NCI-H1694 (cell line): ENCODE results near the gene CCDC191.

Experiments
- DNase-seq: peaks from one replicate; lab custom pipeline; 2025; lab: John Stamatoyannopoulos, UW

CCDC191 gene

GRCh38 chr3:114056130-114057010 lies at the start of gene CCDC191, which contains the start of gene QTRT2:
TSS of gene CCDC191 (minus strand) at chr3:114056526. CDS start at chr3:114056466, 60 bp downstream.
TSS of gene QTRT2 (plus strand) at chr3:114056737. CDS start at chr3:114065258, 8,521 bp downstream.
- peak; percentile 99 for DNase-seq

- DNase-seq = no peak
Observed at GRCh38 chr3:114104414-114104813, 48.1 kb upstream of the CCDC191 start.

GRCh38 chr3:114103858-114104257 lies 47.5 kb upstream of the CCDC191 start:
- DNase-seq = no peak

- DNase-seq = no peak
Observed at GRCh38 chr3:114103181-114103580, 46.9 kb upstream of the CCDC191 start.

- DNase-seq = no peak
Observed at GRCh38 chr3:114101101-114101500, 44.8 kb upstream of the CCDC191 start.

GRCh38 chr3:114095796-114096195 lies 39.5 kb upstream of the CCDC191 start:
- DNase-seq = no peak

GRCh38 chr3:114093596-114093995 lies 37.3 kb upstream of the CCDC191 start:
- DNase-seq = no peak

- DNase-seq = no peak
Observed at GRCh38 chr3:114093016-114093380, 36.7 kb upstream of the CCDC191 start.

- DNase-seq = no peak
Observed at GRCh38 chr3:114092151-114093015, 36.1 kb upstream of the CCDC191 start.

- no peak for DNase-seq
Observed at GRCh38 chr3:114089675-114090074, 33.3 kb upstream of the CCDC191 start.

- DNase-seq = no peak
Observed at GRCh38 chr3:114086356-114086755, 30.0 kb upstream of the CCDC191 start.

GRCh38 chr3:114083112-114083511 lies 26.8 kb upstream of the CCDC191 start:
- no peak for DNase-seq

GRCh38 chr3:114081037-114081436 lies 24.7 kb upstream of the CCDC191 start:
- DNase-seq = no peak

- DNase-seq = no peak
Observed at GRCh38 chr3:114080201-114080600, 23.9 kb upstream of the CCDC191 start.

- DNase-seq = no peak
Observed at GRCh38 chr3:114079761-114080160, 23.4 kb upstream of the CCDC191 start.

GRCh38 chr3:114078126-114078525 lies 21.8 kb upstream of the CCDC191 start:
- DNase-seq = no peak

- DNase-seq = no peak
Observed at GRCh38 chr3:114076711-114077110, 20.4 kb upstream of the CCDC191 start.

GRCh38 chr3:114071786-114072185 lies 15.5 kb upstream of the CCDC191 start:
- DNase-seq = no peak

GRCh38 chr3:114068336-114068735 lies 12.0 kb upstream of the CCDC191 start:
- DNase-seq = no peak

- no peak for DNase-seq
Observed at GRCh38 chr3:114067804-114068203, 11.5 kb upstream of the CCDC191 start.

- no peak for DNase-seq
Observed at GRCh38 chr3:114060906-114061655, 4.8 kb upstream of the CCDC191 start.

GRCh38 chr3:114058646-114059045 lies 2.3 kb upstream of the CCDC191 start:
- no peak for DNase-seq
